Endothelial cell of umbilical vein (primary cell): ENCODE measurements around the gene PIM3. TPM values are rescaled to one million over a fixed set of nuclear protein-coding genes. Genes with fewer than 3 reads are reported as not detected.

ENCODE experiments used
- BruUV-seq: library from RNA; stranded (reverse); fragments of 400-500 nt; replicated peaks from 2 replicates; lab custom pipeline; 2021; lab: Mats Ljungman, UMichigan
- CTCF ChIA-PET: fragments of 300-600, 350-600 bp; sonication (Branson Sonifier 250); formaldehyde crosslinking; loops from one replicate; lab custom pipeline; 2021; ENCODE audit warnings: antibody characterized with exemption, inconsistent platforms; lab: Charles Lee
- POLR2A ChIA-PET: fragments of 300-600, 350-600 bp; sonication (Branson Sonifier 250); formaldehyde crosslinking; loops from one replicate; lab custom pipeline; 2021; ENCODE audit warnings: antibody characterized with exemption, inconsistent platforms; lab: Charles Lee
- DNase-seq: peaks from one replicate; pipeline ENCODE4 v3.0.0-alpha.2; 2011; ENCODE audit warnings: low read depth, low spot score
- FAIRE-seq: peaks from 2 replicates; lab custom pipeline; 2011; peaks lifted over from hg19 to GRCh38; lab: Jason Lieb, UNC
- H2AFZ ChIP-seq: 2 replicates; pipeline ENCODE4 v1.6.0; 2012; ENCODE audit warnings: low read depth, low read length, control low read depth, inconsistent platforms
- H3K27ac ChIP-seq: 2 replicates; pipeline ENCODE4 v1.5.1; 2011; ENCODE audit warnings: low read depth, mild to moderate bottlenecking, control low read depth, low read length, moderate library complexity; ENCODE audit not compliant: insufficient read depth
- H3K27me3 ChIP-seq, 2 experiments: 2 replicates each; pipeline versions ENCODE4 v1.6.0 to v1.6.1; 2011; ENCODE audit warnings: low read length in 2 of 2, mixed read lengths in 1 of 2; ENCODE audit not compliant: control insufficient read depth in 2 of 2, insufficient read depth in 2 of 2
- H3K36me3 ChIP-seq, 2 experiments: 2 replicates in 1 of 2; 3 replicates in 1 of 2; pipeline ENCODE4 v1.5.1; 2011; ENCODE audit warnings: low read length in 2 of 2, mild to moderate bottlenecking in 1 of 2, moderate library complexity in 1 of 2; ENCODE audit not compliant: control insufficient read depth in 2 of 2, insufficient read depth in 2 of 2; ENCODE audit errors: extremely low read depth in 1 of 2
- H3K4me1 ChIP-seq: 3 replicates; pipeline ENCODE4 v1.5.1; 2011; ENCODE audit warnings: mild to moderate bottlenecking, low read length; ENCODE audit not compliant: control insufficient read depth, insufficient read depth; ENCODE audit errors: extremely low read depth
- H3K4me2 ChIP-seq: 2 replicates; pipeline ENCODE4 v1.6.1; 2011; ENCODE audit warnings: low read length, control low read depth, mixed read lengths; ENCODE audit not compliant: insufficient read depth
- H3K4me3 ChIP-seq, 3 experiments: fragments of 200-600 bp in 1 of 3; sonication (generic), shearing (Covaris generic) in 1 of 3; replicated peaks in 1 of 3; 2 replicates each; pipeline ENCODE4 v1.5.1; 2011 to 2016; ENCODE audit warnings: control low read depth in 3 of 3, low read length in 3 of 3, mild to moderate bottlenecking in 2 of 3, inconsistent platforms in 1 of 3, low read depth in 1 of 3, moderate library complexity in 1 of 3; ENCODE audit not compliant: insufficient read depth in 1 of 3
- H3K79me2 ChIP-seq: 2 replicates; pipeline ENCODE4 v1.6.0; 2012; ENCODE audit warnings: low read length, inconsistent platforms; ENCODE audit not compliant: control insufficient read depth, insufficient read depth
- H3K9ac ChIP-seq: replicated peaks from 2 replicates; pipeline ENCODE3; 2011; ENCODE audit warnings: low read length, control low read depth; ENCODE audit not compliant: insufficient read depth; ENCODE audit errors: extremely low read depth
- H3K9me1 ChIP-seq: replicated peaks from 3 replicates; pipeline ENCODE4 v1.6.0; 2011; ENCODE audit warnings: mild to moderate bottlenecking, low read length; ENCODE audit not compliant: control insufficient read depth, insufficient read depth; ENCODE audit errors: extremely low read depth
- H3K9me3 ChIP-seq: replicated peaks from 2 replicates; pipeline ENCODE4 v1.5.1; 2012; ENCODE audit warnings: low read length, inconsistent platforms; ENCODE audit not compliant: control insufficient read depth, insufficient read depth
- H4K20me1 ChIP-seq: replicated peaks from 2 replicates; pipeline ENCODE3; 2011; ENCODE audit warnings: mild to moderate bottlenecking, low read length; ENCODE audit not compliant: control insufficient read depth, insufficient read depth; ENCODE audit errors: extremely low read depth
- EZH2 ChIP-seq: IDR thresholded peaks from 2 replicates; pipeline ENCODE4 v1.6.1; 2012; ENCODE audit warnings: borderline replicate concordance, low read depth, mild to moderate bottlenecking, moderate library complexity, low read length, inconsistent platforms; ENCODE audit not compliant: severe bottlenecking
- FOS ChIP-seq: IDR thresholded peaks from 2 replicates; pipeline ENCODE4 v1.6.1; 2011; ENCODE audit warnings: mild to moderate bottlenecking, low read length, moderate library complexity, borderline replicate concordance; ENCODE audit not compliant: insufficient read depth
- GATA2 ChIP-seq: IDR thresholded peaks from 2 replicates; pipeline ENCODE4 v1.7.0; 2011; ENCODE audit warnings: low read depth, mild to moderate bottlenecking, moderate library complexity, mixed read lengths, low read length; ENCODE audit not compliant: insufficient read length, insufficient read depth
- JUN ChIP-seq: IDR thresholded peaks from 2 replicates; pipeline ENCODE4 v1.6.1; 2011; ENCODE audit warnings: borderline replicate concordance, low read depth; ENCODE audit not compliant: insufficient read length, insufficient read depth
- MYC ChIP-seq: IDR thresholded peaks from one replicate; pipeline ENCODE4 v1.6.1; 2011; ENCODE audit warnings: mild to moderate bottlenecking, low read depth, low read length
- POLR2A ChIP-seq: IDR thresholded peaks from 2 replicates; pipeline ENCODE4 v1.6.1; 2012; ENCODE audit warnings: low read depth, mild to moderate bottlenecking, control low read depth, low read length
- POLR2AphosphoS5 ChIP-seq: IDR thresholded peaks from 2 replicates; pipeline ENCODE4 v1.6.1; 2012; ENCODE audit warnings: low read depth, mild to moderate bottlenecking, control low read depth, low read length, moderate library complexity; ENCODE audit not compliant: insufficient read depth
- dilution Hi-C: fragments of 300-500 bp; cut with MboI; formaldehyde crosslinking; loops from one replicate; pipeline ENCODE4 v1.15.0; 2019; ENCODE audit warnings: low sequenced_read_pairs; ENCODE audit not compliant: extremely low pct_ligation_motif_present
- intact Hi-C: fragments of 100-400 bp; cut with micrococcal nuclease; formaldehyde crosslinking; loops from one replicate; pipeline ENCODE4 v1.10.0; 2022
- polyA plus RNA-seq, 4 experiments: library from polyadenylated mRNA; depleted of rRNA in 3 of 4; stranded (reverse) in 3 of 4; unstranded in 1 of 4; fragments of >200 nt; gene quantifications; 2 replicates each; pipeline versions ENCODE4 v1.2.1 to v1.2.3, GENCODE V29; 2011 to 2012; ENCODE audit warnings: missing spikeins in 1 of 4
- total RNA-seq: library from RNA; stranded (reverse); gene quantifications from 2 replicates; pipeline ENCODE4 v1.2.3, GENCODE V29; 2021
- TF ChIP-seq, protein P1 (sequence below): IDR thresholded peaks from 2 replicates; pipeline ENCODE4 v1.6.1; 2011; ENCODE audit not compliant: insufficient read depth, insufficient read length
- TF ChIP-seq, protein P2 (sequence below), 2 donors: IDR thresholded peaks; 1 replicate in 1 of 2; 2 replicates in 1 of 2; pipeline ENCODE4 v1.5.1; 2011; ENCODE audit warnings: low read length in 2 of 2, mild to moderate bottlenecking in 2 of 2, moderate library complexity in 2 of 2, control low read depth in 1 of 2, inconsistent platforms in 1 of 2, low read depth in 1 of 2; ENCODE audit not compliant: insufficient read depth in 1 of 2; ENCODE audit errors: extremely low read depth in 1 of 2

Gene PIM3
- total and polyA plus RNA-seq, 2 donors (not counting 3 experiments of a cell fraction or from before 2014, with no cell fraction given), result 131 to 185 TPM

DNA sequence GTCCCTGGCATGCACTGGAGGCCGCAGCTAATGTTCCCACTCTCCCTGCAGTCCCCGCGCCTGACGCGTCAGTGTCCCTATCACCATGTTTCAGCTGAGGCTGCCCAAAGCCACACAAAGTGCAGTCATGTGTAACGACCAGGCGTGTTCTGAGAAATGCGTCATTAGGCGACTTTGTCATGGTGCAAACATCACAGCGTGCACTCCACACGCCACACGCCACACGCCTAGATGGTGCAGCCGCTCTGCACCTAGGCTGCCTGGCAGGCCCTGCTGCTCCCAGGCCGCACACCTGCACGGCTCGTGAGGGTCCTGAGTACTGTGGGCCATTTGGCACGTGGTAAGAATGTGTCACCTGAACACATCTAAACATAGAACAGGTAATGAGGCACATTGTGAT, 39.7 kb upstream of the PIM3 start:
- no peaks in the 10 kb centered on the region for H3K27me3 ChIP-seq
- H2AFZ ChIP-seq, result no peak overlapping the region
- intact Hi-C loops, result no loop called here
- no peaks in the 10 kb centered on the region for H3K9me1 ChIP-seq
- TF ChIP-seq GATA2, result no peak
- TF ChIP-seq FOS, result no peak
- no peak for TF ChIP-seq POLR2A
- no peak for TF ChIP-seq MYC
- TF ChIP-seq EZH2, result no peak
- TF ChIP-seq, protein P1, sequence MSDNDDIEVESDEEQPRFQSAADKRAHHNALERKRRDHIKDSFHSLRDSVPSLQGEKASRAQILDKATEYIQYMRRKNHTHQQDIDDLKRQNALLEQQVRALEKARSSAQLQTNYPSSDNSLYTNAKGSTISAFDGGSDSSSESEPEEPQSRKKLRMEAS, result no peak
- no peak for TF ChIP-seq POLR2AphosphoS5
- TF ChIP-seq, protein P2, sequence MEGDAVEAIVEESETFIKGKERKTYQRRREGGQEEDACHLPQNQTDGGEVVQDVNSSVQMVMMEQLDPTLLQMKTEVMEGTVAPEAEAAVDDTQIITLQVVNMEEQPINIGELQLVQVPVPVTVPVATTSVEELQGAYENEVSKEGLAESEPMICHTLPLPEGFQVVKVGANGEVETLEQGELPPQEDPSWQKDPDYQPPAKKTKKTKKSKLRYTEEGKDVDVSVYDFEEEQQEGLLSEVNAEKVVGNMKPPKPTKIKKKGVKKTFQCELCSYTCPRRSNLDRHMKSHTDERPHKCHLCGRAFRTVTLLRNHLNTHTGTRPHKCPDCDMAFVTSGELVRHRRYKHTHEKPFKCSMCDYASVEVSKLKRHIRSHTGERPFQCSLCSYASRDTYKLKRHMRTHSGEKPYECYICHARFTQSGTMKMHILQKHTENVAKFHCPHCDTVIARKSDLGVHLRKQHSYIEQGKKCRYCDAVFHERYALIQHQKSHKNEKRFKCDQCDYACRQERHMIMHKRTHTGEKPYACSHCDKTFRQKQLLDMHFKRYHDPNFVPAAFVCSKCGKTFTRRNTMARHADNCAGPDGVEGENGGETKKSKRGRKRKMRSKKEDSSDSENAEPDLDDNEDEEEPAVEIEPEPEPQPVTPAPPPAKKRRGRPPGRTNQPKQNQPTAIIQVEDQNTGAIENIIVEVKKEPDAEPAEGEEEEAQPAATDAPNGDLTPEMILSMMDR (IDR thresholded peaks at IDR 0.05; ENCODE audit: extremely low read depth in 1 of 2, insufficient read depth in 1 of 2, low read depth in 1 of 2, low read length in 2 of 2), result no peak
- TF ChIP-seq JUN, result no peak
- ChIA-PET CTCF (no interaction called here), POLR2A (no interaction called here)
- no peak overlapping the region for H3K4me2 ChIP-seq
- H3K27ac ChIP-seq, result no peak overlapping the region
- no peaks in the 10 kb centered on the region for H3K9me3 ChIP-seq
- H3K79me2 ChIP-seq, result peaks cover 4% of the 10 kb centered on the region
- H3K36me3 ChIP-seq, result peaks cover 2 to 8% of the 10 kb centered on the region in 2 experiments
- no peak overlapping the region for H3K9ac ChIP-seq
- DNase-seq, result no peak
- FAIRE-seq, result no peak
- H3K4me3 ChIP-seq, result no peak overlapping the region
- BruUV-seq, result no TSS peak
- no peaks in the 10 kb centered on the region for H4K20me1 ChIP-seq
- dilution Hi-C loops, result no loop called here
- H3K4me1 ChIP-seq, result peaks cover 14% of the 10 kb centered on the region
